ENCODE results near the gene DDAH1.
A peak's percentile ranks its signal among the peaks of the same experiment; 100 is the strongest.

The DDAH1 gene

GRCh38 chr1:85328713-85329397 lies 136.1 kb downstream of the DDAH1 start:
- peak; percentile 69 for DNase-seq (ENCODE audit: low spot score)

GRCh38 chr1:85327759-85328158 lies 137.2 kb downstream of the DDAH1 start:
- no peak for DNase-seq (ENCODE audit: low spot score)

DNA sequence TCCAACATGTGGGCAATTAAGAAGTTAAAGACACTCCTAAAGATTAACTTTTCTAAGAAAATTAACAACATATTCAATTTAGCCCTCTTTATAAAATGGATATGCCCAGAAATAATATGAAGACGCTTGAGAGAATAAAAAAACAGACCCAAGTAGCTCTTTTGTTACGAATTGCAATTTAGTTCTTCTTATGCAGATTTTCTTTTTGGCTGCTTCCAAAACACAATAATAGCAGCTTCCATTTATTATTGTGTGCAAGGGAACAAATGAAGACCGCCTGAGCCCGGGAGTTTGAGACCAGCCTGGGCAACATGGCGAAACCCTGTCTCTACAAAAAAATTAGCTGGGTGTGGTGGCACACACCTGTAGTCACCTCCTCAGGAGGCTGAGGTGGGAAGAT lies 138.1 kb downstream of the DDAH1 start:
- DNase-seq (ENCODE audit: low spot score): no peak

DNA sequence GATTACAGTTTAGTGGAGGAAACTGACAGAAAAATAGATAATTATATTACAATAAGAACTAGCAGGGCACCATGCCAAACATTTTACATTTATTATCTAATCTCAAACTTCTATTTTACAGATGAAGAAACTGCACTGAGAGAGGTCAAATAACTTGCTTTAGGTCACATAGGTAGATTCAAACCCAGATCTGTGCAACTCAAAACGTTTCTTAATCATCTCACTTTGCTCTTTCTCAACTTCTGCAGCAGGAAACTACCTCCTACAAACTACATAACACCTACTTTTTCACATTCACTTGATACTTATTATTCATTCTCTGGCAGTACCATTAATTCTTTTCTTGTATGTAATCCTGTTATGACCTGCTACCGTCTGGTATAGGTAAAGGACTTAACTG lies 138.6 kb downstream of the DDAH1 start:
- DNase-seq (ENCODE audit: low spot score): no peak

DNA sequence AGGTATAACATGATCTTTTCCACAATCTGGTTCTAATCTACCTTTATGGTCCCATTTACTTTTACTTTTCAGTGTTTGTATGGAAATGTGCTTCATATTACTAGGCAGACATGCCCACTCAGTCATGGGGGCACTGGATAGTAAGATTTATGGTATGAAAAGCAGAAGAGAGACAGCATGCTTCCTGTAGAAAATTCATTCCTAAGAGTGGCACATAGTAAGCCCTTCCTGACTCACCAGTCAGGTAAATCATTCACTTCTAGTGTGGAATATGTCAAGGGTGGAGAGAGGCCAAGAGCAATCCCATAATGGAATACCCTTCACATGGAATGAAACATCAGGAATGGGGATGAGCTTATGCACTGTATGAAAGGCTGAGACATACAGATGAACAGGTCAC lies 139.0 kb downstream of the DDAH1 start:
- no peak for DNase-seq (ENCODE audit: low spot score)

DNA sequence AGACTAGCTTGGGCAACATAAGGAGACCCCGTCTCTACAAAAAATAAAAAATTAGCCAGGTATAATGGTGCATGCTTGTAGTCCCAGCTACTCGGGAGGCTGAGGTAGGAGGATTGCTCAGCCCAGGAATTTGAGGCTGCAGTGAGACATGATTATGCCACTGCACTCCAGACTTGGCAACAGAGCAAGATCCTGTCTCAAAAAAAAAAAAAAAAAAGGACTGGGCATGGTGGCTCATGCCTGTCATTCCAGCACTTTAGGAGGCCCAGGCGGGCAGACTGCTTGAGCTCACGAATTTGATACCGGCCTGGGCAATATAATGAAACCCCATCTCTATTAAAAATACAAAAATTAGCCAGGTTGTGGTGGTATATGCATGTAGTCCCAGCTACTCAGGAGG lies 141.2 kb downstream of the DDAH1 start:
- DNase-seq (ENCODE audit: low spot score): no peak

DNA sequence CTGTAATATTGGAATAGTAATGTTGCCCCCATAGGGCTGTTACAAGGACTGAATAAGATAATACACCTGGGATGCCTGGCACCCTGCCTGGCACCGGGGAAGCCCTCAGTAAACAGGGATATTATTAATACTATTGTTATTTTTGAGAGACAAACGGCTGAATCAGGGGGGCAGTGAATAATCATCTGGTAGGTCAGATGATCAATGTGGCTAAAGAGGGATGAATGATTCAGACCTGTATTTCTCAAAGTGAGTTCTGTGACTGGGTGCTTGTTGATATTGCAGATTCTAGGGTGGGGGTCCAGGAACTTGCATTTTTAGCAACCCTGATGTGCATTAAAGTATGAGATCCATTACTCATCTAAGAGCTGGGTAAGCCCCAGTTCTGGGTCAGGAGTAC lies 142.3 kb downstream of the DDAH1 start:
- DNase-seq (ENCODE audit: low spot score): no peak

GRCh38 chr1:85321237-85321964 lies 143.6 kb downstream of the DDAH1 start:
- no peak for DNase-seq (ENCODE audit: low spot score)

- no peak for DNase-seq (ENCODE audit: low spot score)
Observed at GRCh38 chr1:85320371-85321131, 144.4 kb downstream of the DDAH1 start.

GRCh38 chr1:85319931-85320330 lies 145.0 kb downstream of the DDAH1 start:
- DNase-seq (ENCODE audit: low spot score): no peak

DNA sequence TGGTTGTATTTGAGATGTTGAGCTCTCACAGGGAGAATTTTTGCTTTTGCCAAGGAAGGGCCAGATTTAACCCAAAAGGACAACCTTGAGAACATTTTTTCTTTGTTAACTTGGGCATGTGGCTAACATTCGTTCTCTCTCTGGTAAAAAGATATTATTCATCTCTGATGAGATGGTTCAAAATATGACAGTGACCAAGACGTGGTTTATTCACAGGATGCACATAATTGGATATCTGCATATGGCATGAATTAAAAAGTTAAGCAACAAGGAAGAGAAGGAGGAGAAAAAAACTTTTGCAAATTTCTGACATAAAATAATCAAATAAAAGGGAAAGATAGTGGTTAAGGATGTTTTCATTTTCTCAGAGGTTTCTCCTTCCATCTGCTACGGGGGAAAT lies 145.5 kb downstream of the DDAH1 start:
- DNase-seq (ENCODE audit: low spot score): no peak

DNA sequence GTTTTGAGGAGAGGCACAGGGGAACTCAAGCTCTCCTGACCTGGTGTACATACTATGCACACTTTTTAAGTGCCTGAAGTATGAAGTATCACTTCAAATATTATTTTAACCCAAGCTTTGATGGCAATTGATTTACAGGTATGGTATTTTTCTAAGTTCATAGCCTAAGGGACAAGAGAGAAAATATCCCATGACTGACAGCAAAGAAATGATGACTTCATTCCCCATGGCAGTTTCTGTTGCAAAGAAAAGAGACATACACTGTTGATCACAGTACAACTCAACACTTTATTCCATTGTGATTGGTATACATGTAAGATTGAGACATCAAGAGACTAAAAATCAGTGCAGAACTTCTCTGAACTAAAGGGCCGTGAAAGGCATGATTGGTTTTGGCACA lies 146.7 kb downstream of the DDAH1 start:
- DNase-seq (ENCODE audit: low spot score): no peak

DNA sequence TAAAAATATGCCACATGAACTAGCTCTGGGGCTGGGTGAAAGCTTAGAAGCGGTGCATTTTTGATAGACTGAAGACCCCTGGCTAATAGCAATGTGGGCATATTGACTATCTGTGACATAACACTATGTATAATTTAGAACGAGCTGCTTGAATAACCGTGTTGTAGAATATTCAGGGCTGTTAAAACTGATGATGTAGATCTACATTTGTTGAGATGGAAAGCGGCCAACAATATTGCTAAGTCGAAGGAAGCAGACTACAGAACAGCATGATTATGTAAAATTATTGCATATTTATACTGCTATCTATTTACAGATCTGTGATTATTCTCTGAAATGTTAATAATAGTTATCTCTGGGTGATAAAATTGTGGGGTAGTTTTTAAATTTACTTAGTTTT lies 147.4 kb downstream of the DDAH1 start:
- DNase-seq (ENCODE audit: low spot score): no peak

GRCh38 chr1:85316321-85316720 lies 148.6 kb downstream of the DDAH1 start:
- no peak for DNase-seq (ENCODE audit: low spot score)

GRCh38 chr1:85315789-85316188 lies 149.2 kb downstream of the DDAH1 start:
- no peak for DNase-seq (ENCODE audit: low spot score)

- no peak for DNase-seq (ENCODE audit: low spot score)
Observed at GRCh38 chr1:85314726-85315125, 150.2 kb downstream of the DDAH1 start.

GRCh38 chr1:85313888-85314696 lies 150.9 kb downstream of the DDAH1 start:
- no peak for DNase-seq (ENCODE audit: low spot score)

GRCh38 chr1:85311818-85312217 lies 153.1 kb downstream of the DDAH1 start:
- no peak for DNase-seq (ENCODE audit: low spot score)

DNA sequence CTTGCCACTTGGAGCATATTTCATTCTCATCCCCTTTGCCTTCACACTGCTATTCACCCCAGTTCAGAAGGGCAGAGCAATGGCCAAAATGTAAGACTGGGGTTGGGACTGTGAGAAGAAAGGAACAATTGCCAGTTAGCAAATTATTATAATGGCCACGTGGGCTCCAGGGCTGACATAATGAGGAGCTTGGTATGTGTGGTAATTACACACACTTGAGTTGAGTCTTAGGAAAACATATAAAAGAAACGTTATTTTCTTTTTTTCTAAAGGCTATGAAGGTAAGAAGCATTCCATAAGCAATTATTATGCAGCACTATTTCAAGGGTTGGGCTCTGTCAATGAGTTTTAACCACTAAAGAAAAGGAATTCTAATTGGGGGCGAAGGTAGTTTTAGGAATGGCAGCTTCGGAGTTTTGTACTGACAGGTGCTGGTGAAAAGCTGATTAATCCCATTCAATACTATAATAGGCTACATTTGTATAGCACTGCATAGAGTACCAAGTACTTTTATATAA lies 156.1 kb downstream of the DDAH1 start:
- DNase-seq (ENCODE audit: low spot score): no peak

DNA sequence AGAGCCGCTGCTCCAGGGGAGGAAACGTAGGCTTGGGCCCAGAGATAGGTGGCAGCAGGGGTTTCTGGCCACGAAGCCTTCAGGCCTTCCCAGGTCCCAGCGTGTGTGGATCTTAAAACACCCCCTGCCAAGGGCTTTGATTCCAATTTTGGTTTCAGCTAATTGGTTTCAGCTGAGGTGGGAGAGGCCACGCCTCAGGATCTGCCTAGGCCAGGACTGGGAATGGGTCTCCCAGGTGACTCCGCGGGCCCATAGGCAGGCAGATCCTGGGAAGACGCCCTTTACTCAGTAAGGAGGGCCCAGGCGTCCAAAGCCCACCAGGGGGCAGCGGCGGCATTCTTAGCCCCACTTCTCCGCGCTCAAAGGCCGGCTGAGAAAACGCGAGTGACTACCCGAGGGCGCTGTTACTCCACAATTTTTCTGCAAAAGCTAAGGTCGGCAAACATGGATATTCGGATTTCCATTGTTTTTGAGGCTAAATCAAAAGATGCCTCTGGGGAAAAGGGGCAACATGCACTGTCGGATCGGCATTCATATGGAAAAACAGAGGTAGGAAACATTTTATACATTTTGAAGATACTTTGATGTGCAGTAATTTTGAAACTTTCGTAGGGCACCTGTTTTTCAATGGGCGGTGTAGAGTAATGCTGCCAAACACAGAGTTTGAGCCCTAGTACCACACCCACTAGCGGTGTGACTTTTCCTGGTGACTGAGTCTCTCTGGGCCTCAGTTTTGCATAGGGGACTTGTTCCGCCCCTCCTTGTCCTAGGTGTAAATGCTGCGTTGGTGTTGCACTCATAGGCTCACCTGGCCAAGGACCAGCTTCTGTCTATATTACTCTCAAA lies 156.7 kb downstream of the DDAH1 start:
- DNase-seq (ENCODE audit: low spot score): peak; percentile 87

DNA sequence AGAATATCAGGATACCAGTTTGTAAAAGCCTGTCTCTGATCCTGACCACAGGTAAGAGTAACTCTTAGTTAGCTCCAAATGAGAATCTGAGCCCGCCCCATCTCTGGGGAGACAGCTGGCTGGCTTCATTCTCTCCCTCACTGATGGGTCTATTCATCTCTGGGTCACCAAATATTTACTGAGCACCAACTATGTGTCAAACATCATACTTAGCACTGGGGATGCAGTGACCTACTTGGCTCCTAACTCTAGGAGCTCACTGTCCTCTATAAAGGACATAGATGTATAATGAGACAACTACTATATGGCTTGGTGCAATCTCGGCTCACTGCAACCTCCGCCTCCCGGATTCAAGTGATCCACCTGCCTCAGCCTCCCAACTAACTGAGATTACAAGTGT lies 158.7 kb downstream of the DDAH1 start:
- DNase-seq (ENCODE audit: low spot score): no peak

Data from iPS-NIHi11 (cell line).